ENCODE data around the gene RDX. TPM values are rescaled to one million over a fixed set of nuclear protein-coding genes. Genes with fewer than 3 reads are reported as not detected.

RDX gene
- total and polyA plus RNA-seq, 2 of the 13 experiments (the other 11 are each of a cell fraction or from before 2014, with no cell fraction given): 20.7 to 63.1 TPM

- TF ChIP-seq ATM (IDR thresholded peaks at IDR 0.05; ENCODE audit: borderline replicate concordance) (no peak), XBP1 (CRISPR knock-in tag; IDR thresholded peaks at IDR 0.05) (no peak), KLF9 (CRISPR knock-in tag; IDR thresholded peaks at IDR 0.05; ENCODE audit: low read depth) (no peak), JUNB (CRISPR knock-in tag; IDR thresholded peaks at IDR 0.05; ENCODE audit: borderline replicate concordance) (no peak), MLLT10 (CRISPR knock-in tag; IDR thresholded peaks at IDR 0.05) (no peak), FOXA1 (IDR thresholded peaks at IDR 0.05) (no peak), FOXA1 (CRISPR knock-in tag; IDR thresholded peaks at IDR 0.05) (no peak), FOXO1 (CRISPR knock-in tag; IDR thresholded peaks at IDR 0.05) (no peak), ZUFSP (CRISPR knock-in tag; IDR thresholded peaks at IDR 0.05; ENCODE audit: borderline replicate concordance) (no peak), TBL1XR1 (IDR thresholded peaks at IDR 0.05; ENCODE audit: borderline replicate concordance, low read length, partially characterized antibody) (no peak), SNAPC2 (CRISPR knock-in tag; IDR thresholded peaks at IDR 0.05) (no peak), IRF2 (CRISPR knock-in tag; IDR thresholded peaks at IDR 0.05) (no peak), KLF11 (CRISPR knock-in tag; IDR thresholded peaks at IDR 0.05) (no peak), RERE (CRISPR knock-in tag; IDR thresholded peaks at IDR 0.05; ENCODE audit: low read depth) (no peak), HCFC1 (IDR thresholded peaks at IDR 0.05; ENCODE audit: low read depth, low read length) (no peak), ZNF614 (CRISPR knock-in tag; IDR thresholded peaks at IDR 0.05; ENCODE audit: borderline replicate concordance) (no peak), ZNF564 (CRISPR knock-in tag; IDR thresholded peaks at IDR 0.05) (0 out of 2 replicates have a peak, but pooled peaks have one; percentile 1), MAF1 (CRISPR knock-in tag; IDR thresholded peaks at IDR 0.05; ENCODE audit: borderline replicate concordance) (no peak), KLF12 (CRISPR knock-in tag; IDR thresholded peaks at IDR 0.05; ENCODE audit: borderline replicate concordance) (no peak), CAMTA2 (CRISPR knock-in tag; IDR thresholded peaks at IDR 0.05; ENCODE audit: borderline replicate concordance) (no peak), HNRNPUL1 (IDR thresholded peaks at IDR 0.05; ENCODE audit: low read depth, low read length) (no peak), SKI (IDR thresholded peaks at IDR 0.05; ENCODE audit: partially characterized antibody) (no peak), STAG1 (CRISPR knock-in tag; IDR thresholded peaks at IDR 0.05) (no peak), KDM6A (CRISPR knock-in tag; IDR thresholded peaks at IDR 0.05; ENCODE audit: low read depth) (no peak), NKX3-1 (CRISPR knock-in tag; IDR thresholded peaks at IDR 0.05) (peak; percentile 62; the same call in 1 of the 2 replicates), HIVEP1 (CRISPR knock-in tag; IDR thresholded peaks at IDR 0.05) (no peak), KMT2B (CRISPR knock-in tag; IDR thresholded peaks at IDR 0.05) (0 out of 2 replicates have a peak, but pooled peaks have one; percentile 30), GATA4 (IDR thresholded peaks at IDR 0.05; ENCODE audit: borderline replicate concordance, low read depth) (no peak)
These were observed 736 bp downstream of the RDX start (continued) for GRCh38 chr11:110295531-110296225.

Measured in HepG2 (cell line).